ENCODE results near the gene OSBPL6. TPM values are rescaled to one million over a fixed set of nuclear protein-coding genes. Genes with fewer than 3 reads are reported as not detected.
A peak's percentile ranks its signal among the peaks of the same experiment; 100 is the strongest.

Gene OSBPL6
- total and polyA plus RNA-seq, 9 of the 15 experiments (the other 6 are each of a cell fraction or from before 2014, with no cell fraction given) = 3.4 to 12.7 (median 9.3) TPM

DNA sequence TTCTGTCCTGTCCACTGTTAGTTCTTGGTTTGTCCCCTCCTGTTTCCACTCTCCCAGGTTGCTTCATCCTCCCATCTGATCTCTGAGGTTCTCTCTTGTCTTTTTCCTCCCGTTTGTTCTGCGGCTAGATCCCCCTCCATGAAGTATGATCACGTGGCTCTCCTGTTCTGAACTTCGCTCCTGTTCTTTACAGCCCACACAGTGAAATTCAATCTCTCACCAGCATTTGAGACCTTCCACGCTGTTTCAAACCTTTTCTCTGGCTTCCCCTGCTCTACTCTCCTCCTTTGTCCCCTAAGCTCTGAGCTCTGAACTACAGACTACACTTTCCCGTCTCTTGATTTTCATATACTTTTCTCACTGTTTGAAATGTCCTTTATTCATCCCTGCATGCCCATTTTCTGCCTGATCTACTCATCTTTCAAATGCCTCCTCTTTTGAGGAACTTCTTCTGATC is 83.5 kb downstream of the OSBPL6 start (continued):
- peak in 1 of 2 experiments; percentile 32 for TF ChIP-seq E2F6 (IDR thresholded peaks at IDR 0.05; ENCODE audit: borderline replicate concordance in 1 of 2, extremely low read depth in 1 of 2, insufficient read depth in 1 of 2, insufficient read length in 1 of 2, low read depth in 1 of 2, low read length in 1 of 2, poor library complexity in 1 of 2, severe bottlenecking in 1 of 2)
- no peak for TF ChIP-seq RBM14 (IDR thresholded peaks at IDR 0.05; ENCODE audit: borderline replicate concordance, insufficient read depth, low read depth, low read length)
- no peak for TF ChIP-seq NRF1 (conservative IDR thresholded peaks at IDR 0.05 in 1 of 2, IDR thresholded peaks at IDR 0.05 in 1 of 2)
- no peak for TF ChIP-seq NBN (IDR thresholded peaks at IDR 0.05; ENCODE audit: low read depth)
- TF ChIP-seq ZNF695 (CRISPR knock-in tag; IDR thresholded peaks at IDR 0.05) = no peak
- TF ChIP-seq MED1 (CRISPR knock-in tag; IDR thresholded peaks at IDR 0.05; ENCODE audit: borderline replicate concordance) = no peak
- TF ChIP-seq UBTF (IDR thresholded peaks at IDR 0.05; ENCODE audit: borderline replicate concordance in 1 of 2, low read depth in 2 of 2, low read length in 2 of 2) = no peak
- TF ChIP-seq, protein P1, sequence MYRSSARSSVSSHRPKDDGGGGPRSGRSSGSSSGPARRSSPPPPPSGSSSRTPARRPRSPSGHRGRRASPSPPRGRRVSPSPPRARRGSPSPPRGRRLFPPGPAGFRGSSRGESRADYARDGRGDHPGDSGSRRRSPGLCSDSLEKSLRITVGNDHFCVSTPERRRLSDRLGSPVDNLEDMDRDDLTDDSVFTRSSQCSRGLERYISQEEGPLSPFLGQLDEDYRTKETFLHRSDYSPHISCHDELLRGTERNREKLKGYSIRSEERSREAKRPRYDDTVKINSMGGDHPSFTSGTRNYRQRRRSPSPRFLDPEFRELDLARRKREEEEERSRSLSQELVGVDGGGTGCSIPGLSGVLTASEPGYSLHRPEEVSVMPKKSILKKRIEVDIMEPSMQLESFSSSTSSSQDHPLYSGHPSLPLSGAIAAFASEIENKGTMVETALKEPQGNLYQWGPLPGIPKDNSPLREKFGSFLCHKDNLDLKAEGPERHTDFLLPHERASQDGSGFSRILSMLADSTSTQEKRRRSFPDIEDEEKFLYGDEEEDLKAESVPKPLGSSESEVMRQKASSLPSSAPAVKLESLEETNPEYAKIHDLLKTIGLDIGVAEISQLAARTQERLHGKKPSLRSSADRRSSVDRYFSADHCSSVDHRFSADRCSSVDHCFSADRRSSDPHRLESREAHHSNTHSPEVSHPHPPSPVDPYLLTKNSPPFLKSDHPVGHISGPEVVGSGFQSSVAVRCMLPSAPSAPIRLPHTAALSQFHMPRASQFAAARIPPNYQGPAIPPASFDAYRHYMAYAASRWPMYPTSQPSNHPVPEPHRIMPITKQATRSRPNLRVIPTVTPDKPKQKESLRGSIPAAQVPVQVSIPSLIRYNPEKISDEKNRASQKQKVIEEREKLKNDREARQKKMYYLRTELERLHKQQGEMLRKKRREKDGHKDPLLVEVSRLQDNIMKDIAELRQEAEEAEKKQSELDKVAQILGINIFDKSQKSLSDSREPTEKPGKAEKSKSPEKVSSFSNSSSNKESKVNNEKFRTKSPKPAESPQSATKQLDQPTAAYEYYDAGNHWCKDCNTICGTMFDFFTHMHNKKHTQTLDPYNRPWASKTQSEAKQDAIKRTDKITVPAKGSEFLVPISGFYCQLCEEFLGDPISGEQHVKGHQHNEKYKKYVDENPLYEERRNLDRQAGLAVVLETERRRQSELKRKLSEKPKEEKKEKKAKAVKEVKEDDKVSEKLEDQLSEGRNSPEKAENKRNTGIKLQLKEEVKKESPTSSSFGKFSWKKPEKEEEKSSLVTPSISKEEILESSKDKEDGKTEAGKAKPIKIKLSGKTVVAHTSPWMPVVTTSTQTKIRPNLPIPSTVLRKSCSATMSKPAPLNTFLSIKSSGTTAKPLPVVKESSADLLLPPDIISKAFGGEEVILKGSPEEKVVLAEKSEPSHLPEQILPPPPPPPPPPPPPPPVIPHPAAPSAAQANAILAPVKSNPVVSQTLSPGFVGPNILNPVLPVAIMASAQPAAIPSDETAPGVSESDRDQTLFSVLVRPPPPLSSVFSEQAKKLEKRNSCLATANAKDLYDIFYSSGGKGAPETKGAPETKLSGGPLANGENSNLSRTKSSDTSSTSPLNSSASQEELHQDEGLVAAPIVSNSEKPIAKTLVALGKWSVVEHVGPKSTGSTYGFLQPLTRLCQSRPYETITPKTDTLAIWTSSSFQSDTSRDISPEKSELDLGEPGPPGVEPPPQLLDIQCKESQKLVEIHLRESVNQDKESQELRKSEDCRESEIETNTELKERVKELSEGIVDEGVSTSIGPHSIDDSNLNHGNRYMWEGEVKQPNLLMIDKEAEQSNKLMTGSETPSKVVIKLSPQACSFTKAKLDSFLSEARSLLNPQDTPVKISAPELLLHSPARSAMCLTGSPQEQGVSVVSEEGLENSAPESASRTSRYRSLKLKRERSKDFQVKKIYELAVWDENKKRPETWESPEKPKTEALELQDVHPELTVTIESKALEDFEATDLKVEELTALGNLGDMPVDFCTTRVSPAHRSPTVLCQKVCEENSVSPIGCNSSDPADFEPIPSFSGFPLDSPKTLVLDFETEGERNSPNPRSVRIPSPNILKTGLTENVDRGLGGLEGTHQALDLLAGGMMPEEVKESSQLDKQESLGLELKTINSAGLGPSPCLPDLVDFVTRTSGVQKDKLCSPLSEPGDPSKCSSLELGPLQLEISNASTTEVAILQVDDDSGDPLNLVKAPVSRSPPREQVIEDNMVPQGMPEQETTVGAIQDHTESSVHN (IDR thresholded peaks at IDR 0.05; ENCODE audit: borderline replicate concordance in 1 of 2, low read depth in 1 of 2) = 0 out of 4 replicates have a peak, but pooled peaks of 1 of the 2 experiments have one; percentile 23
- no peak for TF ChIP-seq IRF1 (CRISPR knock-in tag; IDR thresholded peaks at IDR 0.05; ENCODE audit: borderline replicate concordance)
- no peak for TF ChIP-seq DMBX1 (CRISPR knock-in tag; IDR thresholded peaks at IDR 0.05; ENCODE audit: borderline replicate concordance)
- TF ChIP-seq TOE1 (IDR thresholded peaks at IDR 0.05; ENCODE audit: borderline replicate concordance) = peak; percentile 89
- TF ChIP-seq TOE1 (CRISPR knock-in tag; IDR thresholded peaks at IDR 0.05; ENCODE audit: borderline replicate concordance, low read depth) = no peak
